GM18861 (cell line): Measurements from ENCODE around the gene POGZ.
"Not testable (repeated sequence)": the region's sequence is repeated elsewhere in the genome, so short reads cannot be mapped to it uniquely, and the experiment has no call there.

Source experiments
- ATAC-seq: cut with Tn5 transposase; IDR thresholded peaks from one replicate; pipeline ENCODE4 v1.9.1; 2021; ENCODE audit not compliant: unreplicated experiment

POGZ gene

GRCh38 chr1:151476083-151476482, 16.8 kb upstream of the POGZ start:
- ATAC-seq = no peak

- ATAC-seq = no peak
Observed at GRCh38 chr1:151475175-151475574, 15.9 kb upstream of the POGZ start.

DNA sequence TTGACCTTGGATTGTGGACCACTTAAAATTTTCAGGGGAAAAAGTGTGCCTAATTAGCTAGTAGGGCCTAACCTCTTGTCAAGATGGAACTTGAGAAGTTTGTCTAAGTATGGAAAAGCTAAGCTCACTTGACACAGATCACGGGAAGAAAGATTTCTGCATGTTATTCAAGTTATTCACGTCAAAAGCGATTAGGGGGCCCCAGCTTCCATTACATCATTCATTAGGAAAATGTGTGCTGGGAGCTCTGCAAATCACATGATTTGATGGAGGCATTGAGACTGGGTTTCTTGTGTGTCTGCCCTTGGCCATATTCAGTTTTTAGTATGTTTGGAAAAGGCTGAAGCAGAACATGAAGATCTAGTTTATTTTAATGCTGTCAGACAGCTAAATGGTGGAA, 15.5 kb upstream of the POGZ start:
- ATAC-seq = no peak

DNA sequence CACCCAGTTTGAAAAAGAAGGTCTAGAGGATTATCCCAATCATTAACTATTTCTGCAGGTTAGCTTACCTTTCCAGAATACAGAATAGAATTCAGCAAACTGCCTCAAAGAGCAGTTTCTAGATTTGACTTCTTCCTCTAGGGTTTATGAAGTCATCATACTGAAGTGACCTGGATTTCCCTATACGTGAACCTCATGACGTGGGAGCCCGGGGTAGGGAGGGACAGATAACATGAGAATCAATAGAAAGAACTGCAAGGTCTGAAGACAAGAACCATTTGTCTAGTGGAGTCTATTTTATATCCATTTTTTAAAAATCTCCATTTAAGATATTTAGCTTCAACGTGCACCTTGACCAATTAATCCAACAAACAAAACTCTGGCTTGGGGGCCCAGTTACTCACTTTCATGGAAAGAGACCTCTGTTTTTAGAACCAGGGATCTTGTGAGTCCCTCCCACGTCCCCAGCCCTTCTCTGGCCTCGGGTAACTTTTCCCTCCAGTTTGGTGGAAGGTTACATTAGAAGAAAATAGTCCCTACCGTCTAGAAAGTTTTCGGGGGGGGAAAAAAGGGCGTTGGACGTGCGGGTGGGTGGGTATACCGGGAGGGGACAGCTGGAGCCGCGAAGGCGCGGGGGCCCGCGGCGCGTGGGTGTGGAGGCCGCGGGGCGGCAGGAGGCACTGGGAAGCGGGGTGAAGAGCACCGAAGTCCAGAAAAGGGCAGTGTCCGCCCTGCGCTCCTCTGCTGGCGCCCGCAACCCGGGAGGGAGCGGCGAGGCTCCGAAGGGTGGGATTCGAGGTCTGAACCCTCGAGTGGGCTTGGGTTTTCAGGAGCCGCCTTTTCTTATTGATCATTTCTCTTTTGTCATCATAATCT, 13.8 kb upstream of the POGZ start:
- ATAC-seq = no peak

DNA sequence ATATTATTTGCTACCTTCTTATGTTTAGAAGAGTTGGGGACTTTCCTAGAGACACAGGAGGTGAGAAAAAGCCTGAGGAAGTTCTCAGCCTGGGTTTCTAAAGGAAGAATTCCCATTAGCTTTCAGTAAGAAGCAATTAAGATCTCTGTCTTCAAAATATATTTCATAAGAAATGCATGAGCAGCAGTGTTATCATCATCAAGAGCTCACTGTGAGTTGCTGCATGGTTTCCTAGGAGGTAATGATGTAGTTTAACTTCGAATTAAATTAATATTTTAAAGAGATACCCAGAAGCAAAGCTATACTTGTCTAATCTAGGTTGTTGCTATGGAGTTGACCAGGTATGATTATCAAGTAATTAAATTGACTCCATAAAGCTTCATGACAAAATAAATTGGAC, 5.7 kb upstream of the POGZ start:
- ATAC-seq = no peak

DNA sequence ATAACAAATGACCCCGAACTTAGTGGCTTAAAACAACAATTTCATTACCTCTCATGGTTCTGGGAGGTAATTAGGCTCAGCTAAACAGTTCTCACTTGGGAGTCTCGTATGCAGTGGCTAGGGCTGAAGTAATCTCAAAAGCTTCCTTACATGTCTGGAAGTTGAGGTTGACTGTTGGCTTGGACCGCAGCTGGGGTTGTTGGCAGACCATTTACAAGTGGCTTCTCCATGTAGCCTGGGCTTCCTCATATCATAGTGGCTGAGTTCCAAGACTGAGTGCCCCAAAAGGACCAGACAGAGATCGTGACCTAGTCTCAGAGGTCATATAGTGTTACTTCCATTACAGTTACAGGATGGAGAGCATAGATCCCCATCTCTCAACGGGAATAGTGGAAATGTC, 2.4 kb upstream of the POGZ start:
- no peak for ATAC-seq

- no peak for ATAC-seq
Observed at GRCh38 chr1:151458802-151459330, 428 bp downstream of the POGZ start.

GRCh38 chr1:151457911-151458801, 1.1 kb downstream of the POGZ start:
- no peak for ATAC-seq

GRCh38 chr1:151455966-151456365, 3.3 kb downstream of the POGZ start:
- no peak for ATAC-seq

GRCh38 chr1:151455231-151455630, 4.1 kb downstream of the POGZ start:
- ATAC-seq = no peak

GRCh38 chr1:151447696-151448095, 11.6 kb downstream of the POGZ start:
- ATAC-seq = no peak

DNA sequence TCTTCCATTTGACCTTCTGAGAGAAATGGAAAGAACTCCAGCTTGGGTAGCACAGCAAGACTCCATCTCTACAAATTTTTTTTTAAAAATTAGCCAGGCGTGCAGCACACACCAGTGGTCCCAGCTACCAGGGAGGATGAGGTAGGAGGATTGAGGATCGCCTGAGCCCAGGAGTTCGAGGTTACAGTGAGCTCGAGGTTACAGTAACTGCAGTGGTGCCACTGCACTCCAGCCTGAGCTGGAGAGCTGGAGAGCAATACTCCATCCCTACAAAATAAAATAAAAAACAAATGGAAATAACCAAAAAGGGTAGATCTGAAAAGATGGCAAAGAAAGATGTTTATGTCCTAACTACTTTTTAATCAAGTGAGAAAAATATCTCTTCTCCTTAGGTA, 14.5 kb downstream of the POGZ start:
- no peak for ATAC-seq

- ATAC-seq = peak; percentile 56
Observed at GRCh38 chr1:151443846-151444782, 15.2 kb downstream of the POGZ start.

DNA sequence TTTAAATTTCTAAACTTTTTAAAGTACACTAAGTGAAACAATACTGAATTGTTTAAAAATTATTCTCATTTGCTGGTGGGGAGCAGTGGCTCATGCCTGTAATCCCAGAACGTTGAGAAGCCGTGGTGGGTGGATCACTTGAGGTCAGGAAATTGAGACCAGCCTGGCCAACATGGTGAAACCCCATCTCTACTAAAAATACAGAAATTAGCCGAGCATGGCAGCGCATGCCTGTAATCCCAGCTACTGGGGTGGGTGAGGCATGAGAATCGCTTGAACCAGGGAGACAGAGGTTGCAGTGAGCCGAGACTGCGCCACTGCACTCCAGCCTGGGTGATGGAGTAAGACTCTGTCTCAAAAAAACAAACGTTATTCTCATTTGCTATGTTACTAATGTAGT, 21.9 kb downstream of the POGZ start:
- ATAC-seq = not testable (repeated sequence)

GRCh38 chr1:151436985-151437384, 22.3 kb downstream of the POGZ start:
- no peak for ATAC-seq

- no peak for ATAC-seq
Observed at GRCh38 chr1:151435174-151435573, 24.1 kb downstream of the POGZ start.

- not testable (repeated sequence) for ATAC-seq
Observed at GRCh38 chr1:151433827-151434226, 25.5 kb downstream of the POGZ start.

DNA sequence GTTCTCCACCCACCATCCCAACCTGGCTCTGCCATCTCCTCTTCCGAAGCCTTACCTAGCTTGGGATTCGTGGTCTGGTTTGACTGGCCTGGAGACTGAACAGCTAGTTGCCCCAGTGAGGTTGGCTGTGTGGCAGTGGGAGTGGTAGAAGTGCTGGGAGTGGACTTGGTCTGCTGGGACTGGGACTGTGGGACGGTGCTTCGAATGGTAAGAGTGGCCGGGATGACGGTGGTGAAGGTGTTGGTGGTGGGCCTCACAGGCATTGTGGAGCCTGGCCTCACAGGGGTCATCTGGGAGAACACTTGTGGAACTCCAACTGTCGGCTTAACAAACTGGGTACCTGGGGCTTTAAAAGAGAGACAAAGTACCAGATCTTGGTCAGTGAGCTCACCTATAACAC, 31.2 kb downstream of the POGZ start:
- no peak for ATAC-seq

DNA sequence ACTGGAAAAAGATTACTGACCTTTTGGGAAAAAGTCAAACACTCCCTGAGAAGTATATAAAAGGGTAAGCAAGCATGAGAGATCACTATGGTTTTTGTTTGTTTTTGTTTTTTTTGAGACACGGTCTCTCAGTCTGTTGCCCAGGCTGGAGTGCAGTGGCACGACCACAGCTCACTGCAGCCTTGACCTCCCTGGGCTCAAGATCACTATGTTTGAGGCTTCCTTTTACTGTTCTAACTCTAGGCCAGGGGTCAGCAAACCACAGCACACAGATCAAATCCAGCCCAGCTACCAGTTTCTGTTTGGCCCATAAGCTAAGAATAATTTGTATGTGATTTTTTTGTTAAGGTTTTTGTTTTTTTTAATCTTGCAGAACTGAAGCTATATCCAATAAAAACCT, 34.2 kb downstream of the POGZ start:
- no peak for ATAC-seq

DNA sequence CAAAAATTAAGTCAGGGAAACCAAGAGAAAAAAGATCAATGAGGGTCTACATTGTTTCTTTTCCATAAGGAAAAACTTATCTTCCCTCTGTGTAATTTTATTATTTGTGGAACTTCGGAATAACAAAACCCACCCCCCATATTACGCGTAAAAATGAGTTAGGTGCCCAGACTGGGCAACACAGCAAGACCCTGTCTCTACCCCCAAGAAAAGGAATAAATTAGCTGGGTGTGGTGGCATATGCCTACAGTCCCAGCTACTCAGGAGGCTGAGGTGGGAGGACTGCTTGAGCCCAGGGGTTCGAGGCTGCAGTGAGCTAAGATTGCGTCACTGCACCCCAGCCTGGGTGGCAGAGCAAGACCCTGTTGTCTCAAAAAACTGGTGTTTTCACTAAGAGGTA, 39.5 kb downstream of the POGZ start:
- ATAC-seq = no peak

- no peak for ATAC-seq
Observed at GRCh38 chr1:151418081-151418480, 41.2 kb downstream of the POGZ start.
